Central memory CD4-positive, alpha-beta T cell (primary cell): ENCODE data around the gene ZRANB3.
"Not testable (repeated sequence)": the region's sequence is repeated elsewhere in the genome, so short reads cannot be mapped to it uniquely, and the experiment has no call there.

Source experiments
- DNase-seq: peaks from one replicate; pipeline ENCODE4 v3.0.0; 2022

The ZRANB3 gene

GRCh38 chr2:135169900-135170753, 360.9 kb downstream of the ZRANB3 start:
- DNase-seq = no peak

- DNase-seq = no peak
Observed at GRCh38 chr2:135168204-135168856, 362.7 kb downstream of the ZRANB3 start.

GRCh38 chr2:135167273-135167672, 363.7 kb downstream of the ZRANB3 start:
- DNase-seq = no peak

- DNase-seq = no peak
Observed at GRCh38 chr2:135164431-135164830, 366.6 kb downstream of the ZRANB3 start.

GRCh38 chr2:135163901-135164300, 367.1 kb downstream of the ZRANB3 start:
- no peak for DNase-seq

- no peak for DNase-seq
Observed at GRCh38 chr2:135163306-135163705, 367.7 kb downstream of the ZRANB3 start.

GRCh38 chr2:135162786-135163185, 368.2 kb downstream of the ZRANB3 start:
- no peak for DNase-seq

GRCh38 chr2:135162377-135162776, 368.6 kb downstream of the ZRANB3 start:
- DNase-seq = no peak

- no peak for DNase-seq
Observed at GRCh38 chr2:135159191-135159590, 371.8 kb downstream of the ZRANB3 start.

- no peak for DNase-seq
Observed at GRCh38 chr2:135157856-135158255, 373.2 kb downstream of the ZRANB3 start.

GRCh38 chr2:135154962-135155361, 376.1 kb downstream of the ZRANB3 start:
- DNase-seq = no peak

- no peak for DNase-seq
Observed at GRCh38 chr2:135152361-135152760, 378.7 kb downstream of the ZRANB3 start.

GRCh38 chr2:135151615-135152014, 379.4 kb downstream of the ZRANB3 start:
- no peak for DNase-seq

GRCh38 chr2:135150725-135151124, 380.3 kb downstream of the ZRANB3 start:
- DNase-seq = no peak

GRCh38 chr2:135149251-135149650, 381.8 kb downstream of the ZRANB3 start:
- no peak for DNase-seq

GRCh38 chr2:135144343-135144742, 386.7 kb downstream of the ZRANB3 start:
- no peak for DNase-seq

GRCh38 chr2:135142323-135142722, 388.7 kb downstream of the ZRANB3 start:
- no peak for DNase-seq

- no peak for DNase-seq
Observed at GRCh38 chr2:135140606-135141005, 390.4 kb downstream of the ZRANB3 start.

GRCh38 chr2:135132314-135132713, 398.7 kb downstream of the ZRANB3 start:
- DNase-seq = no peak

- no peak for DNase-seq
Observed at GRCh38 chr2:135130751-135131150, 400.3 kb downstream of the ZRANB3 start.

- DNase-seq = no peak
Observed at GRCh38 chr2:135125940-135126339, 405.1 kb downstream of the ZRANB3 start.

- DNase-seq = no peak
Observed at GRCh38 chr2:135124924-135125886, 405.8 kb downstream of the ZRANB3 start.

- DNase-seq = not testable (repeated sequence)
Observed at GRCh38 chr2:135121658-135122039, 409.4 kb downstream of the ZRANB3 start.
